Heart left ventricle (tissue), 13 donors: ENCODE data around the gene SLC26A4.

Experiments
- POLR2A ChIP-seq, 2 donors: fragments of 450-650 bp; IDR thresholded peaks; one replicate each; pipeline ENCODE4 v1.6.1; 2017; ENCODE audit warnings: antibody characterized with exemption in 2 of 2, mild to moderate bottlenecking in 2 of 2, moderate library complexity in 2 of 2
- TF ChIP-seq, protein P1 (sequence below), 12 donors: fragments of 200-600 bp; sonication (generic) in 4 of 12; IDR thresholded peaks; one replicate each; pipeline versions ENCODE4 v1.5.0 to v1.8.0; 2018 to 2022; ENCODE audit warnings: antibody characterized with exemption in 12 of 12, mild to moderate bottlenecking in 5 of 12
- donor health status: ischemic (EF 13 %, LVEDD 7.1; RV severe dilation, severe dysfunction).
- donor health status: DM: no; HTN: yes; CAD: no.
- donor health status: DM: no; HTN: no; CAD: no.
- donor health status: ischemic (EF 25% LVEDD 6.9; RV normal size, moderate dysfunction).
- donor health status: ischemic (EF 25% LVEDD 5.7; RV mildly dilated, moderate dysfunction).
- donor health status: ischemic (EF 35%, LVEDD 5.7; RV mildly dilated, moderate dysfunction).
- donor health status: nonischemic (EF 11% LVEDD 7.7; RV severe dilation, severe dysfunction).
- donor health status: DM: yes; HTN: yes; CAD: no.
- donor health status: PGD.
- donor health status: ischemic (EF 29% LVEDD 5.4; RV normal size, mild dysfunction).
- donor health status: nonischemic (EF 23%, LVEDD 6.1; RV moderate dilation, normal function).

DNA sequence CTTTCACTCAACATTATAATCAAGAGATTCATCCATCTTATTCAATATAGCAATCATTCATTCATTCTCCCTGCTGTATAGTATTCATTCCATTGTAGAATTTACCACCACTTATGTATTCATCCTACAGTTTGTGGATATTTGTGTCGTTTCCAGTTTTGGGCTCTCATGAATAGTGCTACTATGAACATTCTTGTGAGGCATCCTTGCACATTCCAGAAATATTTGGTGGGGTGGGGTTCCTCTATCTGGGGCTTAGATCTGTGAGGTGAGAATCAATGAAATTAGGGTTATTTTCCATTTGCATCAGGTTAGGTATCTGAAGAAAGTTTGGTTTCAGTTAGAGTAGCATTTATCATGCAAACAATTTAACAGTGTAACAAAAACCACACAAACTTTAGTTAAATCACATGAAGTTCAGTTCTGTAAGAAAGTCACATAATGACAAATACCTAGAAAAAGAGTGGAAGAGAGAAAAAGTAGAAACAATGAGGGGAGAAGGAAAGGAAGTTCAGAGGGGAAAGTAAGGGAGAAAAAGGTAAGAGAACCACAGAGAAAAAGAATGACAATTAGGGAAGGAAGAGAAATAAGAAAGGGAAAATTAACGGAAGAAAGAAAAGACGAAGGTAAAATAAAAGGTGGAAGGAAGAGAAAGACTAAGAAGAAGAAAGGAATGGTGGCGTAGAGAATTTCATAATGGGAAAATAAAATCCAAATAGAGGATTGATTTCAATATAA lies 58.0 kb downstream of the SLC26A4 start:
- TF ChIP-seq, protein P1, sequence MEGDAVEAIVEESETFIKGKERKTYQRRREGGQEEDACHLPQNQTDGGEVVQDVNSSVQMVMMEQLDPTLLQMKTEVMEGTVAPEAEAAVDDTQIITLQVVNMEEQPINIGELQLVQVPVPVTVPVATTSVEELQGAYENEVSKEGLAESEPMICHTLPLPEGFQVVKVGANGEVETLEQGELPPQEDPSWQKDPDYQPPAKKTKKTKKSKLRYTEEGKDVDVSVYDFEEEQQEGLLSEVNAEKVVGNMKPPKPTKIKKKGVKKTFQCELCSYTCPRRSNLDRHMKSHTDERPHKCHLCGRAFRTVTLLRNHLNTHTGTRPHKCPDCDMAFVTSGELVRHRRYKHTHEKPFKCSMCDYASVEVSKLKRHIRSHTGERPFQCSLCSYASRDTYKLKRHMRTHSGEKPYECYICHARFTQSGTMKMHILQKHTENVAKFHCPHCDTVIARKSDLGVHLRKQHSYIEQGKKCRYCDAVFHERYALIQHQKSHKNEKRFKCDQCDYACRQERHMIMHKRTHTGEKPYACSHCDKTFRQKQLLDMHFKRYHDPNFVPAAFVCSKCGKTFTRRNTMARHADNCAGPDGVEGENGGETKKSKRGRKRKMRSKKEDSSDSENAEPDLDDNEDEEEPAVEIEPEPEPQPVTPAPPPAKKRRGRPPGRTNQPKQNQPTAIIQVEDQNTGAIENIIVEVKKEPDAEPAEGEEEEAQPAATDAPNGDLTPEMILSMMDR (IDR thresholded peaks at IDR 0.05): no peak
- TF ChIP-seq POLR2A (IDR thresholded peaks at IDR 0.05): no peak
